ENCODE data around the gene NFKBIB.

NFKBIB gene

DNA sequence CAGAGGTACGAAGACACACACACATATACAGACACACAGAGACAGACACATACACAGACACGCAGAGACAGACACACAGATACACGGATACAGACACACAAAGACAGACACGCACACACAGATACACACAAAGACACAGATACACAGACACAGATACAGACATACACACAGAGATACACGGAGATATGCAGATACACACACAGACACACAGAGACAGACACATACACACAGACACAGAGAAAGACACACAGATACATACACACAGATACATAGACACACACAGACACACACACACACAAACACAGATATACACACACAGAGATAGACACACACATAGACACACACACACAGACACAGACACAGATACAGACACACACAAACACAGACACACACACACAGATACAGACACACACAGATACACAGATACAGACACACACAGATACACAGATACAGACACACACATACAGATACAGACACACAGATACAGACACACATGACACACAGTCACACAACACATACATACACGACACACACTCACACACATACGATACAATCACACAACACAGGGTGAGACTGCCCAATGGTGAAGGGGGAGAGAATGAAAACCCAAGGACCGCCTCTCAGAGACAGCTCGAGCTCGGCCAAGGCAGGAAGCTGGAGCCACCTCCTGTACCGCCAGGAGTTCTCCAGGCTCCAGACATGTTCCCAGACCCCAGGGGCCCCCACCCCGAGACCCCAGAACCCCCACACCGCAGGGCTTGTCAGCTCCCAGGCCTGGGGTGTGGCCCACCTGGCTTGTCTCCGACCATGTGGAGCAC lies 21.0 kb downstream of the NFKBIB start:
- Histone ChIP-seq H4K20me1 (ENCODE audit: control insufficient read depth, insufficient read depth, low read depth, low read length) (no peaks in the 10 kb centered on the region), H3K27me3 (ENCODE audit: control insufficient read depth, low read length) (no peaks in the 10 kb centered on the region), H3K4me3 (ENCODE audit: low read length) (no peak overlapping the region), H3K9me3 (ENCODE audit: control insufficient read depth, insufficient read depth, low read length) (no peaks in the 10 kb centered on the region), H3K9me2 (replicated peaks; ENCODE audit: control insufficient read depth, low read length) (no peaks in the 10 kb centered on the region), H3K79me2 (ENCODE audit: control insufficient read depth, low read length) (no peaks in the 10 kb centered on the region), H3K4me1 (ENCODE audit: control insufficient read depth, low read length) (no peaks in the 10 kb centered on the region), H3K4me2 (ENCODE audit: low read length) (no peak overlapping the region), H3K36me3 (ENCODE audit: control insufficient read depth, low read length) (peaks cover 22% of the 10 kb centered on the region), H3F3A (ENCODE audit: control insufficient read depth, insufficient read depth) (no peaks in the 10 kb centered on the region), H3K27ac (ENCODE audit: low read depth, low read length) (no peak overlapping the region)
- no peak for TF ChIP-seq EZH2phosphoT487 (IDR thresholded peaks at IDR 0.05; ENCODE audit: borderline replicate concordance, low read length)
- TF ChIP-seq, protein P1, sequence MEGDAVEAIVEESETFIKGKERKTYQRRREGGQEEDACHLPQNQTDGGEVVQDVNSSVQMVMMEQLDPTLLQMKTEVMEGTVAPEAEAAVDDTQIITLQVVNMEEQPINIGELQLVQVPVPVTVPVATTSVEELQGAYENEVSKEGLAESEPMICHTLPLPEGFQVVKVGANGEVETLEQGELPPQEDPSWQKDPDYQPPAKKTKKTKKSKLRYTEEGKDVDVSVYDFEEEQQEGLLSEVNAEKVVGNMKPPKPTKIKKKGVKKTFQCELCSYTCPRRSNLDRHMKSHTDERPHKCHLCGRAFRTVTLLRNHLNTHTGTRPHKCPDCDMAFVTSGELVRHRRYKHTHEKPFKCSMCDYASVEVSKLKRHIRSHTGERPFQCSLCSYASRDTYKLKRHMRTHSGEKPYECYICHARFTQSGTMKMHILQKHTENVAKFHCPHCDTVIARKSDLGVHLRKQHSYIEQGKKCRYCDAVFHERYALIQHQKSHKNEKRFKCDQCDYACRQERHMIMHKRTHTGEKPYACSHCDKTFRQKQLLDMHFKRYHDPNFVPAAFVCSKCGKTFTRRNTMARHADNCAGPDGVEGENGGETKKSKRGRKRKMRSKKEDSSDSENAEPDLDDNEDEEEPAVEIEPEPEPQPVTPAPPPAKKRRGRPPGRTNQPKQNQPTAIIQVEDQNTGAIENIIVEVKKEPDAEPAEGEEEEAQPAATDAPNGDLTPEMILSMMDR (IDR thresholded peaks at IDR 0.05; ENCODE audit: low read depth, low read length, poor library complexity, severe bottlenecking): no peak

DNA sequence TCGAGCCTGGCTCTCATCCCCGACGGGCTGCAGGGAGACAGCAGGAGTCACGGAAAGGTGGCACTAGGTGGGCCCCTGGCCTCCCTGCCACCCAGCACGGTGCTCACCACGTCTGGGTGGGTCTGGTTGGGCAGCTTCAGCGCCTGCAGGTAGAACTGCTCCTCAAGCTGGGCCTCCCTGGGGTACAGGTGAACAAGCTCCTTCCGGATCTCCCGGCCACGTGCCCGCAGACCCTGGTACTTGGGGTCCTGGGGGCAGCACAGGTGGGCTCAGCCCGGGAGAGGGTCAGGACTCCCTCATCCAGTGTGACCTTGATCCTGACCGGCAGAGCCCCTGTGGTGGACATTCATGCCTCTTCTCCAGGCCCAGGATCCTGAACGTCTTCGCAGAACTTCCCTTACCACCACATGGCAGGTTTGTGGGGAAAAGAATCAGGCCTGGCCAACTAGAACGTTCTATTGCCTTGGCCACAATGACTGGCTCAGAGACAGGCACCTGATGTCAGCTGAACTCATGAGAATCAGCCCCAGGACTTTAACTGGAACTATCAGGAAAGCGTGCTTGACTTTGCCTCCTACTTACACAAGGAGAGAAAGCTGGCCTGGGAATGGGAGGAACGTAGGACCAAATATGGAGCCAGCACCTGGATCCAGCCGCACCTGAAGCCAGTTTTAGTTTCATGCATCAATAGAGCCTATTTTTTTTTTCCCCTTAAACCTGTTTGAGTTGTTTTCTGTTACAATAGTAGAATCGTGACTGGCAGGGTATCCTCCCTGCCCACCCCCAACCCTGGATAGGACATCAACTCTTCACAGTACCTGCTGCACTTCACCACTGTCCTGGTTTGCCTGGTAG lies 21.9 kb downstream of the NFKBIB start:
- H3K4me3 ChIP-seq (ENCODE audit: low read length): no peak overlapping the region
- H3K9me3 ChIP-seq (ENCODE audit: control insufficient read depth, insufficient read depth, low read length): no peaks in the 10 kb centered on the region
- no peaks in the 10 kb centered on the region for H3F3A ChIP-seq (ENCODE audit: control insufficient read depth, insufficient read depth)
- H3K27me3 ChIP-seq (ENCODE audit: control insufficient read depth, low read length): no peaks in the 10 kb centered on the region
- H4K20me1 ChIP-seq (ENCODE audit: control insufficient read depth, insufficient read depth, low read depth, low read length): no peaks in the 10 kb centered on the region
- H3K79me2 ChIP-seq (ENCODE audit: control insufficient read depth, low read length): no peaks in the 10 kb centered on the region
- no peaks in the 10 kb centered on the region for H3K9me2 ChIP-seq (replicated peaks; ENCODE audit: control insufficient read depth, low read length)
- H3K4me2 ChIP-seq (ENCODE audit: low read length): no peak overlapping the region
- H3K27ac ChIP-seq (ENCODE audit: low read depth, low read length): no peak overlapping the region
- H3K36me3 ChIP-seq (ENCODE audit: control insufficient read depth, low read length): peaks cover 27% of the 10 kb centered on the region
- TF ChIP-seq, protein P1 (IDR thresholded peaks at IDR 0.05; ENCODE audit: low read depth, low read length, poor library complexity, severe bottlenecking): no peak
- TF ChIP-seq EZH2phosphoT487 (IDR thresholded peaks at IDR 0.05; ENCODE audit: borderline replicate concordance, low read length): no peak
- no peaks in the 10 kb centered on the region for H3K4me1 ChIP-seq (ENCODE audit: control insufficient read depth, low read length)

DNA sequence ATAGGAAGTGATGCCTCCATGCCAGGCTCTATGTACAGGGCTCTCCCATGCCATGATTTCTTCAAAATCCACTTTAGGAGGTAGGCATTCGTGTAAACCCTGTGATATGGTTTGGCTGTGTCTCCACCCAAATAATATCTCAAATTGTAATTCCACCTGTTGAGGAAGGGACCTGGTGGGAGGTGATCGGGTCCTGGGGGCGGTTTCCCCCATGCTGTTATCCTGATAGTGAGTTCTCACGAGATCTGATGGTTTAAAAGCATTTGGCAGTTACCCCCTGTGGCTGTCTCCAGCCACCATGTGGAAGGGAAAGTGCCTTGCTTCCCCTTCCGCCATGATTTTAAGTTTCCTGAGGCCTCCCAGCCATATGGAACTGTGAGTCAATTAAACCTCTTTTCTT lies 22.7 kb downstream of the NFKBIB start:
- Histone ChIP-seq H3F3A (ENCODE audit: control insufficient read depth, insufficient read depth) (no peaks in the 10 kb centered on the region), H3K79me2 (ENCODE audit: control insufficient read depth, low read length) (peaks cover 4% of the 10 kb centered on the region; the same call in 1 of the 2 replicates), H3K4me3 (ENCODE audit: low read length) (no peak overlapping the region), H3K27me3 (ENCODE audit: control insufficient read depth, low read length) (no peaks in the 10 kb centered on the region), H3K4me1 (ENCODE audit: control insufficient read depth, low read length) (no peaks in the 10 kb centered on the region), H3K9me3 (ENCODE audit: control insufficient read depth, insufficient read depth, low read length) (no peaks in the 10 kb centered on the region), H3K27ac (ENCODE audit: low read depth, low read length) (no peak overlapping the region), H3K9me2 (replicated peaks; ENCODE audit: control insufficient read depth, low read length) (no peaks in the 10 kb centered on the region), H3K36me3 (ENCODE audit: control insufficient read depth, low read length) (peaks cover 27% of the 10 kb centered on the region), H4K20me1 (ENCODE audit: control insufficient read depth, insufficient read depth, low read depth, low read length) (no peaks in the 10 kb centered on the region), H3K4me2 (ENCODE audit: low read length) (no peak overlapping the region)
- TF ChIP-seq, protein P1 (IDR thresholded peaks at IDR 0.05; ENCODE audit: low read depth, low read length, poor library complexity, severe bottlenecking): no peak
- no peak for TF ChIP-seq EZH2phosphoT487 (IDR thresholded peaks at IDR 0.05; ENCODE audit: borderline replicate concordance, low read length)

All from DOHH2 (cell line).